Heart right ventricle (tissue), 16 donors: ENCODE data around the gene LMTK2. TPM values are rescaled to one million over a fixed set of nuclear protein-coding genes. Genes with fewer than 3 reads are reported as not detected.

Experiments
- ATAC-seq, 8 donors: fragments of 200-7000 bp; cut with Tn5 transposase; one replicate each; pipeline ENCODE4 v1.9.1; 2020; ENCODE audit warnings: mild to moderate bottlenecking in 8 of 8, moderate library complexity in 8 of 8, moderate number of reproducible peaks in 1 of 8
- DNase-seq, 2 donors: peaks; one replicate each; pipeline ENCODE4 v3.0.0-alpha.2; 2020
- H3K27ac ChIP-seq, 10 donors: fragments of 200-600 bp; sonication (generic) in 2 of 10; one replicate each; pipeline versions ENCODE4 v1.5.0 to v1.8.0; 2020 to 2022; ENCODE audit warnings: mild to moderate bottlenecking in 3 of 10
- H3K27me3 ChIP-seq, 7 donors: fragments of 200-600 bp; one replicate each; pipeline ENCODE4 v1.8.0; 2021 to 2022; ENCODE audit warnings: mild to moderate bottlenecking in 2 of 7
- H3K36me3 ChIP-seq, 9 donors: fragments of 200-600 bp; sonication (generic) in 1 of 9; one replicate each; pipeline versions ENCODE4 v1.5.0 to v1.8.0; 2020 to 2022; ENCODE audit warnings: mild to moderate bottlenecking in 2 of 9
- H3K4me1 ChIP-seq, 9 donors: fragments of 200-600 bp; sonication (generic) in 1 of 9; one replicate each; pipeline versions ENCODE4 v1.5.0 to v1.8.0; 2020 to 2022; ENCODE audit warnings: mild to moderate bottlenecking in 4 of 9
- H3K4me3 ChIP-seq, 10 donors: fragments of 200-600 bp; sonication (generic) in 2 of 10; one replicate each; pipeline versions ENCODE4 v1.5.0 to v1.8.0; 2020 to 2022; ENCODE audit warnings: mild to moderate bottlenecking in 7 of 10, moderate library complexity in 2 of 10
- H3K9me3 ChIP-seq, 11 donors: fragments of 200-600 bp in 10 of 11; sonication (generic) in 2 of 11; one replicate each; pipeline versions ENCODE4 v1.5.0 to v1.8.0; 2013 to 2022; ENCODE audit warnings: mild to moderate bottlenecking in 2 of 11, control low read depth in 1 of 11, moderate library complexity in 1 of 11
- CTCF ChIP-seq, 9 donors: fragments of 200-600 bp; sonication (generic) in 2 of 9; IDR thresholded peaks; one replicate each; pipeline versions ENCODE4 v1.5.0 to v1.8.0; 2021 to 2022; ENCODE audit warnings: antibody characterized with exemption in 9 of 9, mild to moderate bottlenecking in 5 of 9, moderate library complexity in 1 of 9
- WGBS, 2 donors: extraction: QIAGEN DNeasy Blood & Tissue Kit; methylation state at CpG; one replicate each; pipeline ENCODE4 v1.1.7; 2013; ENCODE audit warnings: inconsistent platforms in 1 of 2; 5-methylcytosine and 5-hydroxymethylcytosine counted together
- intact Hi-C, 10 donors: fragments of 100-400 bp; cut with DNase I; formaldehyde crosslinking; loops; one replicate each; pipeline versions ENCODE4 v1.11.1 to v1.14.2; 2022
- polyA plus RNA-seq, 2 donors: library from polyadenylated mRNA; stranded (reverse); fragments of 200-250 nt; gene quantifications; one replicate each; pipeline ENCODE4 v1.2.3, GENCODE V29; 2013
- total RNA-seq, 10 donors: library from RNA; stranded (reverse); fragmentation: NEBNext Ultra II Directional in 3 of 10; extraction: Animal tissue kit (Norgen Biotek cat#: 25700) in 3 of 10; gene quantifications; one replicate each; pipeline versions ENCODE4 v1.2.1 to v1.2.4, GENCODE V29; 2021 to 2023
- donor health status: Arrhythmogenic right ventricular cardiomyopathy.
- donor health status: ischemic (EF 13 %, LVEDD 7.1; RV severe dilation, severe dysfunction).
- donor health status: healthy with polysubstance abuse.
- donor health status: DM: no; HTN: yes; CAD: no.
- donor health status: DM: no; HTN: no; CAD: no.
- donor health status: ischemic (EF 25% LVEDD 6.9; RV normal size, moderate dysfunction).
- donor health status: ischemic (EF 25% LVEDD 5.7; RV mildly dilated, moderate dysfunction).
- donor health status: healthy.
- donor health status: DM: yes; HTN: yes; CAD: no.
- donor health status: Ischemic cardiomyopathy.
- donor health status: ischemic (EF 35%, LVEDD 5.7; RV mildly dilated, moderate dysfunction).
- donor health status: nonischemic (EF 11% LVEDD 7.7; RV severe dilation, severe dysfunction).
- donor health status: DM: yes; HTN: yes; CAD: no.
- donor health status: PGD.
- donor health status: ischemic (EF 29% LVEDD 5.4; RV normal size, mild dysfunction).
- donor health status: nonischemic (EF 23%, LVEDD 6.1; RV moderate dilation, normal function).

LMTK2 gene
- total and polyA plus RNA-seq, 12 donors = 2.9 to 50.2 (median 27.0) TPM

GRCh38 chr7:98090116-98090515, 16.5 kb upstream of the LMTK2 start:
- H3K36me3 ChIP-seq = no peaks in the 10 kb centered on the region
- DNase-seq = no peak
- peaks cover 0 to 22% (median 0%) of the 10 kb centered on the region in 7 donors for H3K27me3 ChIP-seq
- H3K4me1 ChIP-seq = no peaks in the 10 kb centered on the region
- intact Hi-C loops = no loop called here
- no peak for ATAC-seq
- H3K27ac ChIP-seq = no peak overlapping the region
- 58 to 83% methylated on average over 4 of the region's 4 CpGs for WGBS, 2 donors
- peaks cover 0 to 25% (median 11%) of the 10 kb centered on the region in 11 donors for H3K9me3 ChIP-seq
- no peak overlapping the region for H3K4me3 ChIP-seq
- no peak for TF ChIP-seq CTCF (IDR thresholded peaks at IDR 0.05)

- Histone ChIP-seq H3K36me3 (no peaks in the 10 kb centered on the region), H3K27me3 (peaks cover 0 to 22% (median 0%) of the 10 kb centered on the region in 7 donors), H3K4me3 (no peak overlapping the region), H3K27ac (no peak overlapping the region), H3K9me3 (peaks cover 0 to 34% (median 11%) of the 10 kb centered on the region in 11 donors), H3K4me1 (no peaks in the 10 kb centered on the region)
- TF ChIP-seq CTCF (IDR thresholded peaks at IDR 0.05) = no peak
- 78 to 79% methylated on average over 2 of the region's 2 CpGs for WGBS, 2 donors
- intact Hi-C loops = no loop called here
- ATAC-seq (no peak), DNase-seq (no peak)
Measured at GRCh38 chr7:98091061-98091460, 15.6 kb upstream of the LMTK2 start.

GRCh38 chr7:98091523-98091922, 15.1 kb upstream of the LMTK2 start:
- H3K4me1 ChIP-seq = no peaks in the 10 kb centered on the region
- no peak overlapping the region for H3K4me3 ChIP-seq
- 84 to 91% methylated on average over 3 of the region's 3 CpGs for WGBS, 2 donors
- peaks cover 0 to 39% (median 16%) of the 10 kb centered on the region in 11 donors for H3K9me3 ChIP-seq
- no peaks in the 10 kb centered on the region for H3K36me3 ChIP-seq
- DNase-seq (no peak), ATAC-seq (no peak)
- peaks cover 0 to 22% (median 0%) of the 10 kb centered on the region in 7 donors for H3K27me3 ChIP-seq
- no peak overlapping the region for H3K27ac ChIP-seq
- TF ChIP-seq CTCF (IDR thresholded peaks at IDR 0.05) = no peak
- intact Hi-C loops = no loop called here

- H3K4me1 ChIP-seq = no peaks in the 10 kb centered on the region
- DNase-seq (no peak), ATAC-seq (no peak)
- intact Hi-C loops = no loop called here
- peaks cover 0 to 7% (median 0%) of the 10 kb centered on the region in 7 donors for H3K27me3 ChIP-seq
- H3K27ac ChIP-seq = no peak overlapping the region
- H3K9me3 ChIP-seq = peaks cover 0 to 90% (median 36%) of the 10 kb centered on the region in 11 donors
- WGBS, 2 donors = 90 to 93% methylated on average over 1 of the region's 1 CpG
- no peaks in the 10 kb centered on the region for H3K36me3 ChIP-seq
- no peak for TF ChIP-seq CTCF (IDR thresholded peaks at IDR 0.05)
- H3K4me3 ChIP-seq = no peak overlapping the region
Measured at GRCh38 chr7:98097042-98097645, 9.5 kb upstream of the LMTK2 start.
